ENCODE results near the gene TNFRSF8. TPM values are rescaled to one million over a fixed set of nuclear protein-coding genes. Genes with fewer than 3 reads are reported as not detected.

TNFRSF8 gene
- total and polyA plus RNA-seq, 2 donors (not counting 1 experiment from before 2014, with no cell fraction given) = 0.36 to 0.57 TPM

DNA sequence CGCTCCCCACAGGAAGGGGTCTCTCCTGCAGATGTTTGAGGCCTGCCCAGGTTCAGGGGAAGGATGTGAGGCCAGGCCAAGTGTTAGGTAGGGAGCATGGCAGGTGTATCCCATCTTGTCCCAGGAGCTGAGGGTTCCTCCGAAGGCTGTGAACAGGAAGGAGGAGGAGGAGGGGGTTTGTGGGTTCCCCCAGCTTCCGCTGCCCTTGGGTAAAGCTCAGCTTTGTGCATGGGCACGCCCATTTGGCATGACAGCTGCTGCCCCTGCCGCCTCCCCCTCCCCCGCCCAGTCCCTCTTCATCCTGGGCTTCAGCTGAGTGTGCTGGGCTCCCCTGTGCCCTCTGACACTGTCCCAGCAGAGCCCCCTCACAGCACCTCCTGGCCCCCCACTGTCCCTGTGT lies 25.5 kb downstream of the TNFRSF8 start:
- POLR2A ChIA-PET = interaction anchor here (0.6 to 2.0 kb wide), 5 partner anchors 9 to 180 kb away, joined by 3 to 12 read pairs (median 6); partner anchors contain the start of gene MIIP
- Histone ChIP-seq H3K36me3 (replicated peaks in 1 of 2; ENCODE audit: control extremely low read depth in 1 of 2, control insufficient read depth in 1 of 2, extremely low read depth in 1 of 2, insufficient read depth in 2 of 2, low read length in 1 of 2) (no peaks in the 10 kb centered on the region), H3K79me2 (ENCODE audit: control insufficient read depth, insufficient read depth, low read length) (no peaks in the 10 kb centered on the region), H4K20me1 (ENCODE audit: control insufficient read depth, insufficient read depth, low read length, poor library complexity, severe bottlenecking) (no peaks in the 10 kb centered on the region), H3K9ac (ENCODE audit: low read length) (peak overlapping the region; percentile 32), H3K9me3 (ENCODE audit: control extremely low read depth in 1 of 3, control insufficient read depth in 2 of 3, insufficient read depth in 1 of 3, low read length in 2 of 3) (peaks cover 0 to 4% (median 0%) of the 10 kb centered on the region in 3 donors), H3K4me1 (ENCODE audit: control insufficient read depth in 2 of 2, insufficient read depth in 2 of 2, low read length in 2 of 2) (peaks cover 33 to 35% of the 10 kb centered on the region in 2 donors), H3K4me2 (replicated peaks; ENCODE audit: low read depth, low read length, poor library complexity, severe bottlenecking) (peak overlapping the region; percentile 67), H2AFZ (ENCODE audit: insufficient read depth, low read depth, low read length, poor library complexity, severe bottlenecking) (peak overlapping the region; percentile 74), H3K27ac (ENCODE audit: low read length in 2 of 2) (peak overlapping the region; percentile 54 to 81), H3K4me3 (ENCODE audit: control extremely low read depth in 1 of 5, extremely low read depth in 1 of 5, insufficient read depth in 1 of 5, low read depth in 2 of 5, low read length in 4 of 5) (peak overlapping the region in 1 of 5 experiments; percentile 24), H3K27me3 (replicated peaks in 1 of 4; ENCODE audit: control extremely low read depth in 1 of 4, control insufficient read depth in 3 of 4, insufficient read depth in 4 of 4, low read length in 3 of 4) (no peaks in the 10 kb centered on the region)
- WGBS (ENCODE audit: insufficient coverage) = 4% methylated on average over 4 of the region's 6 CpGs
- Mint-ChIP-seq H3K27me3 (no peaks in the 10 kb centered on the region), H3K9me3 (ENCODE audit: insufficient read depth) (no peaks in the 10 kb centered on the region), H3K4me3 (peak overlapping the region; percentile 77), H3K27ac (peak overlapping the region; percentile 86), H3K4me1 (peaks cover 33% of the 10 kb centered on the region)
- intact Hi-C loops (cut with micrococcal nuclease) = no loop called here
- DNase-seq (peak; percentile 31), ATAC-seq (ENCODE audit: low read depth) (peak; percentile 40)
- CTCF ChIA-PET = interaction anchor here (0.6 to 2.0 kb wide), 8 partner anchors 9 to 166 kb away, joined by 3 to 12 read pairs (median 4); no protein-coding TSS in a partner anchor
- TF ChIP-seq CTCF (IDR thresholded peaks at IDR 0.05) (no peak), EZH2 (IDR thresholded peaks at IDR 0.05; ENCODE audit: borderline replicate concordance, insufficient read depth, low read depth, low read length, poor library complexity, severe bottlenecking) (no peak)

- peaks cover 0 to 4% (median 0%) of the 10 kb centered on the region in 3 donors for H3K9me3 ChIP-seq (ENCODE audit: control extremely low read depth in 1 of 3, control insufficient read depth in 2 of 3, insufficient read depth in 1 of 3, low read length in 2 of 3)
- DNase-seq (no peak), ATAC-seq (ENCODE audit: low read depth) (no peak)
- no peaks in the 10 kb centered on the region for H3K79me2 ChIP-seq (ENCODE audit: control insufficient read depth, insufficient read depth, low read length)
- TF ChIP-seq CTCF (IDR thresholded peaks at IDR 0.05) (no peak), EZH2 (IDR thresholded peaks at IDR 0.05; ENCODE audit: borderline replicate concordance, insufficient read depth, low read depth, low read length, poor library complexity, severe bottlenecking) (no peak)
- peaks cover 33% of the 10 kb centered on the region for H3K4me1 Mint-ChIP-seq
- intact Hi-C loops (cut with micrococcal nuclease) = no loop called here
- ChIA-PET CTCF (no interaction called here), POLR2A (no interaction called here)
- no peak overlapping the region for H3K4me3 ChIP-seq (ENCODE audit: control extremely low read depth in 1 of 5, extremely low read depth in 1 of 5, insufficient read depth in 1 of 5, low read depth in 2 of 5, low read length in 4 of 5)
- no peaks in the 10 kb centered on the region for H3K27me3 ChIP-seq (replicated peaks in 1 of 4; ENCODE audit: control extremely low read depth in 1 of 4, control insufficient read depth in 3 of 4, insufficient read depth in 4 of 4, low read length in 3 of 4)
- H3K27me3 Mint-ChIP-seq = no peaks in the 10 kb centered on the region
- H4K20me1 ChIP-seq (ENCODE audit: control insufficient read depth, insufficient read depth, low read length, poor library complexity, severe bottlenecking) = no peaks in the 10 kb centered on the region
- no peak overlapping the region for H3K4me2 ChIP-seq (replicated peaks; ENCODE audit: low read depth, low read length, poor library complexity, severe bottlenecking)
- no peak overlapping the region for H3K4me3 Mint-ChIP-seq
- WGBS (ENCODE audit: insufficient coverage) = 93% methylated on average over 2 of the region's 3 CpGs
- H3K27ac ChIP-seq (ENCODE audit: low read length in 2 of 2) = no peak overlapping the region
- H3K27ac Mint-ChIP-seq = no peak overlapping the region
- H3K36me3 ChIP-seq (replicated peaks in 1 of 2; ENCODE audit: control extremely low read depth in 1 of 2, control insufficient read depth in 1 of 2, extremely low read depth in 1 of 2, insufficient read depth in 2 of 2, low read length in 1 of 2) = no peaks in the 10 kb centered on the region
- H2AFZ ChIP-seq (ENCODE audit: insufficient read depth, low read depth, low read length, poor library complexity, severe bottlenecking) = no peak overlapping the region
- no peaks in the 10 kb centered on the region for H3K9me3 Mint-ChIP-seq (ENCODE audit: insufficient read depth)
- H3K4me1 ChIP-seq (ENCODE audit: control insufficient read depth in 2 of 2, insufficient read depth in 2 of 2, low read length in 2 of 2) = peaks cover 33 to 35% of the 10 kb centered on the region in 2 donors
- no peak overlapping the region for H3K9ac ChIP-seq (ENCODE audit: low read length)
Observed at GRCh38 chr1:12090326-12090725, 27.2 kb downstream of the TNFRSF8 start.
